Stimulated activated CD8-positive, alpha-beta memory T cell treated with anti-CD3 and anti-CD28 coated beads, Interleukin-15, amount 100 ng/mL, for 4 hours (primary cell): Measurements from ENCODE around the gene HYLS1.
"Not testable (repeated sequence)": the region's sequence is repeated elsewhere in the genome, so short reads cannot be mapped to it uniquely, and the experiment has no call there.

Experiments used
- DNase-seq, 2 donors: peaks; one replicate each; pipeline ENCODE4 v3.0.0-alpha.2; 2020; ENCODE audit warnings: low read depth in 2 of 2

Gene HYLS1

GRCh38 chr11:125902927-125903710 lies 15.7 kb downstream of the HYLS1 start, which contains the start of gene PUS3:
Gene PUS3, minus strand, starts transcription at chr11:125903206. Its CDS starts 6,922 bp downstream, at chr11:125896284.
- peak; percentile 72 to 81 for DNase-seq

- no peak for DNase-seq
Observed at GRCh38 chr11:125903711-125904659, 16.5 kb downstream of the HYLS1 start, which contains the start of gene DDX25. Gene DDX25, plus strand, starts transcription at chr11:125904508. Its CDS starts 10 bp downstream, at chr11:125904518.

GRCh38 chr11:125904678-125905077 lies 17.2 kb downstream of the HYLS1 start:
- no peak for DNase-seq

- DNase-seq, result no peak
Observed at GRCh38 chr11:125910226-125910849, 22.9 kb downstream of the HYLS1 start.

GRCh38 chr11:125914601-125915000 lies 27.1 kb downstream of the HYLS1 start:
- not testable (repeated sequence) for DNase-seq

- DNase-seq, result no peak
Observed at GRCh38 chr11:125916683-125917347, 29.3 kb downstream of the HYLS1 start.

- DNase-seq, result no peak
Observed at GRCh38 chr11:125918140-125918840, 30.8 kb downstream of the HYLS1 start.

GRCh38 chr11:125921042-125921441 lies 33.6 kb downstream of the HYLS1 start:
- no peak for DNase-seq

GRCh38 chr11:125922156-125922555 lies 34.7 kb downstream of the HYLS1 start:
- DNase-seq, result no peak

- DNase-seq, result no peak
Observed at GRCh38 chr11:125923012-125923579, 35.6 kb downstream of the HYLS1 start.

- DNase-seq, result no peak
Observed at GRCh38 chr11:125923633-125924032, 36.2 kb downstream of the HYLS1 start.

- no peak for DNase-seq
Observed at GRCh38 chr11:125924384-125925007, 37.0 kb downstream of the HYLS1 start.

GRCh38 chr11:125925247-125925740 lies 37.8 kb downstream of the HYLS1 start:
- DNase-seq, result no peak

GRCh38 chr11:125925804-125926203 lies 38.3 kb downstream of the HYLS1 start:
- DNase-seq, result no peak

- no peak for DNase-seq
Observed at GRCh38 chr11:125926682-125927081, 39.2 kb downstream of the HYLS1 start.

GRCh38 chr11:125929445-125930075 lies 42.1 kb downstream of the HYLS1 start:
- no peak for DNase-seq

- DNase-seq, result no peak
Observed at GRCh38 chr11:125930076-125930450, 42.6 kb downstream of the HYLS1 start.

- no peak for DNase-seq
Observed at GRCh38 chr11:125931116-125931515, 43.6 kb downstream of the HYLS1 start.

- DNase-seq, result no peak
Observed at GRCh38 chr11:125931668-125932067, 44.2 kb downstream of the HYLS1 start.
